ENCODE results near the gene TP53I11.

TP53I11 gene

DNA sequence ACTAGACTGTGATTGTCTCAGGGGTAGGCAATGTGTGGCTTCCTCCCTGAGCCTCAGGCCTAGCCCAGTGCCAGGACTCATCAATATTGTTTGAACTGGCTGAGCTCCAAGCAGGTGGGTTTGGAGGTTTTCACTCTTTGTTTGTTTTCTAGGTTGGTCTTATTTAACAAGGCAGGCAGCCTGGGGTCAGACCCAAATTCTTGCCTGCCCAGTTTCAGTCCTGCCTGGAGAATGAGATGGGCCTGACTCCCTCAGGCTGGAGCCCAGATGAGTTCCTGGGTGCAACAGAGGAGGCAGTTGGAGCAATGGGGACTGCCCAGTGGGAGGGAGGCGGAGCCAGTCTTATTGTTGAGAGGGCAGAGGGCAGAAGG is 28.3 kb upstream of the TP53I11 start:
- DNase-seq (ENCODE audit: low read depth in 1 of 2, low spot score in 1 of 2): no peak

DNA sequence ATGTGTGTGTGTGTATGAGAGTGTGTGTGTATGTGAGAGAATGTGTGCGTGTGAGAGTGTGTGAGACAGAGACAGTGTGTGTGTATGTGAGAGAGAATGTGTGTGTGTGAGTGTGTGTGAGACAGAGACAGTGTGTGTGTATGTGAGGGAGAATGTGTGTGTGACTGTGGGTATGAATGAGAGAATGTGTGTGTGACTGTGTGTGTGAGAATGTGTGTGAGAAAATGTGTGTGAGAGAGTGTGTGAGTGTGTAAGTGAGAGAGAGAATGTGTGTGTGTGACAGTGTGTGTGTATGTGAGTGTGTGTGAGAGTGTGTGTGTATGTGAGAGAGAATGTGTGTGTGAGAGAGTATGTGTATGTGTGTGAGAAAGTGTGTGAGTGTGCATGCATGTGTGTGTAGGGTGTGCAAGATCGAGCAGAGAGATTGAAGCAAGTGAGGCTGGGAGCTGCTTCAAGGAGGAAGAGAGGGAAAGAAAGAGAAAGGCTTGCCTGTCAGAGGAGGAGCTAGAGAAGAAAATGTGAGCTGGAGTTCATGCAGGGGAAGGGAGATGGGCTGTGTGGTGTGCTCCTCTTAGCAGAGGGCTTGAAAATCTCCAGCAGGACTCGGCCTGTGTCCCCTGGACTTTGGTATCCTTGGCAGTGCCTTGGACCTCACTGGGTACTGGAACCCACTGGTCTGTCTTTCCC is 27.7 kb upstream of the TP53I11 start:
- DNase-seq (ENCODE audit: low read depth in 1 of 2, low spot score in 1 of 2): no peak

DNA sequence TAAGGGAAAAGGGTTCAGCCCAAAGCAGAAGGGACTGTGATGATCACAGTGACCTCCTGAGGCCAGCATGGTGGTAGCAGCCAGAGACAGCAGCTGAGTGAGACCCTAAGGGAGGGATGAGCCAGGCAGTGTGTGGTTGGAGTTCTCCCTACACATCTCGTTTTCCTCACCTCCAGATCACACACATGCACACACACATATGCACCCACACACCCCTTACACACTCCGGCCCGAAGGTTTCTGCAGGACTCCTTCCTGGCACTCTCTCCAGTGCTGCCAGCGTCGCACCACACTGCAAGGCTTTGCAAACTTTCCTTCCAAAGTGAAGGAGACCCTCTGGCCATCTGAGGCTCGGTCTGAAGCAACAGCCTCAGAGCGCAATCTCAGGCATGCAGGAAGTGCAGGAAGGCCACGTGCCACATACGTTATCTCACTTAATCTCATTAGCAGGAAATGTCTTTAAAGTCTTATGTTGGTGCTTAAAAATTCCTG is 26.9 kb upstream of the TP53I11 start:
- DNase-seq (ENCODE audit: low read depth in 1 of 2, low spot score in 1 of 2): no peak

DNA sequence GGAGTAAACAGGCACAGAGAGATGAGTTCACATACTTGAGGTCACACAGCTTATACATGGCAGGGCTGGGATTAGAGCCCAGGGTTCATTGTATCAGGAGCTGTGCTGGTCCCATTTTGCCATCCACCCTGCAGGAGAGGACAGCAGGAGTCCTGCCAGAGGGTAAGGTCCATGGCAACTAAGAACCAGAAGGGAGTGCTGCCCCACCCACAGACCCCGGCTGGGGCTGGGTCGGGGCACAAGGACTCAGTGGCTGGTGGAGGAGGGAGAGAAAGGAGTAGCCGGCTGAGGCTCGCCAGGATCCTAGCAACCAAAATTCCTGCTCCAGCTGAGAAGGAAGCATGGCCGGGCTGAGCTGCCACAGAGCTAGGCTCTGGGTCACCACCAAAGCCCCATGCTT is 25.9 kb upstream of the TP53I11 start:
- no peak for DNase-seq (ENCODE audit: low read depth in 1 of 2, low spot score in 1 of 2)

DNA sequence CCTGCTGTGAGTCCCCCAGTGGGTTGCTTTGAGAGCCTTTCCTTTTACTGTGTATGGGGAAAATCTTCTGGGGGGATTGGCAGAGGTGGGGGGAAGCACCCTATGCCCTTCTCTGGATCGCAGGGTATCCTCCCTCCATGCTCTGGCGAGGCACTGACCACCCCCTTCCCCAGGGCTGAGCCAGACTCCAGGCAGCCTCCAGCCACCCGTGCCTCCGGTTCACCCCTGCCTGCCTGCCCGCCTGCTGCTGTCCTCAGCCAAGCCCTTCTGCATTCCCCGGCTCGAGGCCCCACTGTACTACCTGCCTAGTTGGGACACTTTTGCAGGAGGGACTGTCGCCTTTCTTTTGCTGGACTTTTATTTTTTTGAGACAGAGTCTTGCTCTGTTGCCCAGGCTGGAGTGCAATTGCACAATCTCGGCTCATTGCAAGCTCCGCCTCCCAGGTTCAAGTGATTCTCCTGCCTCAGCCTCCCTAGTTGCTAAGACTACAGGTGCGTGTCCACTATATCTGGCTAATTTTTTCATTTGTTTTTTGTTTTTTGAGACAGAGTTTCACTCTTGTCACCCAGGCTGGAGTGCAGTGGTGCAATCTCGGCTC is 23.8 kb upstream of the TP53I11 start:
- no peak for DNase-seq (ENCODE audit: low read depth in 1 of 2, low spot score in 1 of 2)

DNA sequence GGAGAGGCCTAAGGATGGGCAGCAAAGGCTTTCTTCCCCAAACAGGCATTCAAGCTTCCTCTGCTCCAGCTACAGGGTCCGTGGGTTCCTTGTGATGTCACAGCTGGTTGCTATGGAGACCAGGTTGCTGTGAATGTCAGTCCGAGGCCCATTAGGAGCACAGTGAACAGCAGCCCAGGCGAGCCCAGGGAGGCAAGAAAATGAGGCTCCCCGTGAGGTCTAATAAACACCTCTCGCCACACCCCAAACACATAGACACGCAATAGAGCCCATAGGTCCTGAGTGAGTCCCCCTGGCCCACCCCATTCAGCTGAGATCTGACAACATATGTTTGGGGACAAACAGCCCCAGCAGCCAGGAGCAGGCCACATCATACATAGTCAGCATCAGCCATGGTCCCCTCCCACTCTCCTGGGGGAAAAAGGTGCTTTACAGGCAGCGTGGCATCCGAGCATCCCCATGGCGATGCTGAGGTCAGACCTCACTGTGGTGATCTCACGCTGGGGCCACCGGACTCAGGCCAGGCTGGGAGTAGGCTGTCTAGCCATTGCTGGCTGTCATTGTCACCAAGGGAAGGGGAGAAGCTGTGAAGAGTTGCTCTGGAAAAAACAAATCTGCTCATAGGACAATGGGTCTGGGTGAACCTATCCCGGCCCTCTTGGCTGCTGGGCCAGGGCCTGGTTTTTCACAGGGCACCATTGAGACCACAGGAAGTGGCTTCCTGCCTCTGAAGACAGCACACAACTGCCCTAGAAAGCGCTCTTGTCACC is 23.1 kb upstream of the TP53I11 start:
- no peak for DNase-seq (ENCODE audit: low read depth in 1 of 2, low spot score in 1 of 2)

DNA sequence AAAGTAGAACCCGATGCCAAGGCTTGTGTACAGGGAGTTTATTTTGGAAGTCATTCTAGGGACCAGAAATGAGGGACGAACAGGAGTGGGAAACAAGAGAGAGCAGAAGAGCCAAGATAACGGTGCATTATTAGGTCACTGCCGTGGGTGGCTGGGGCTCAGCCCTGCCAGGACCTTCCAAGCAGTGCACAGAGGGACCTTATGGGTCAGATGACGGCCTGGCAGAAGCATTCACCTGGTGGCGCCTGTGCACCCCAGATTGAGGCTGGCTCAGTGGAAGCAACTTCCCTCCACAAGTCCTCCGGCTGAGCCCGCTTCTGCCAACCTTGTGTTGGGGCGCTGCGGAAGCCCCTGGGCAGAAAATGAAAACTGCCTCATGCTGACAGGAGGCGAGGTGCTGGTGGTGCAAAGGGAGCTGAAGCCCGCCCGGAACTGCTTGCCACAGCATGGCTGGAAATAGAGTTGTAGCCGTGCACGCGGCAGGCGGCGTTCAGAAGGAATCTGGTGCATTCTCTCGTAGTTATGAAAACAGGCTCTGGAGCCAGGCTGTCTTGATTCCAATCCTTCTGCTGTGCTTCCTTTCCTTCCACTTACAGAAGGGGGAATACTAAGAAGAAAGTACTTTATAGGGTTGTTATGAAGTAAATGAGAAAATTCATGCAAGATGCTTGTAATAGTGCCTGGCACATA is 22.2 kb upstream of the TP53I11 start:
- DNase-seq (ENCODE audit: low read depth in 1 of 2, low spot score in 1 of 2): no peak

DNA sequence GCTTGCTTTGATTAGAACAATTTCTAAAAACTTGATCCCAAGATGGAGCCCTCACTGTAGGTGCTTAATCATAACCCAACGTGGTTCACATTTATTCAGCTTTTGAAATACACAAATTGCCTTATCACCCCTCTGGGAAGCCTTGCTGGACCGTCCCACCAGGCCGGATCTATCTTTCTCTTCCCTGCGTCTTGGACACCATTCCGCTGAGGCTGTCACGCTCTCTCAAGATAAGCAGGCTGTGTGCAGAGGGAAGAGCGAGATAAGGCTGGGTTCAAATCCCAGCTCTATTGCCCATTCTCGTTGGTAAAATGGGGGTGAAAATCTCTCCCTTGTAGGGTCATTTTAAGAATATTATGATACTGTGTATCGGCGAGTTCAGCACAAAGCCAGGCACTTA is 20.5 kb upstream of the TP53I11 start:
- no peak for DNase-seq (ENCODE audit: low read depth in 1 of 2, low spot score in 1 of 2)

DNA sequence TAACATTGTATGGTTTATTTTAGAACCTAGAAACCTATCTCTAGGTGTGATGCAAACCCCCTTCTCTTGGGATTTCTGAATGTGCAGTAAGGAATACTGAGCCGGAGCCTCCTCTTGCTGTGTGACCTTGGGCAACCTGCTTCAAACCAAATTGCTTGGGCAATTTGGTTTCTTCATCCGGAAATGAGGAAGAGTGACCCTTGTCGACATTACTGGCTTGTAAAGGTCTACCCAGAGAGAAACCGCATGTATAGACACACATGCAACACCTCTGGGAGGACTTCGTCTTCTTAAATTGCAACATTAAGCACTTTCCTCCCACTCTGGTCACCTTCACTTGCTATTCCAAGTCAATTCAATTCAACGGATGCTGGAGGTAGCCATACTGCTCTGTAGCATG is 19.6 kb upstream of the TP53I11 start:
- DNase-seq (ENCODE audit: low read depth in 1 of 2, low spot score in 1 of 2): no peak

DNA sequence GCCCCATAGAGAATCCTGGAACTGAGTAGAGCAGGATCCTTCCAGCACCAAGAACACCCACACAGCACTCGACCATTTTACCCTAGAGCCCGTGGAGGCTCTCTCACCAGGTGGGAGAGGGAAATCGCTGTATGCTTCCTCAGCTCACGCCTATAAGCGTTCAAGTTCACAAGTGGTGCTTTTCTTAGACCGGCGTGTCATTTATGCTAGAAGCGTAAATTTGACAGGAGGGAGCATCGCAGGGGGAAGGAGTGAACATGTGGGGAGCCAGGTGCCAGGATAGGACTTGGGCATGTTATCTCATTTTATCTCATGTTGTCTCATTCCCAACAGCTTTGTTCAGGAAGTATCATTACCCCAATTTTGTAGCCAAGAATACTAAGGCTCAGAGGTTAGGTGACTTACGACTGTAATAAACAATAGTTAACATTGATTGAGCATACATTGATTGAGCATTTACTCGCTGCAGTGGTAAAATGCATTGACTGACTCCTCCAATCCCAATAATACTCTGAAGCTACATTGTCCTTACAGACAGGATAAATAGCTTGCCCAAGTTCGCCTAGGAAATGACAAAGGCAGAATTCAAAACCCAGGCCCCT is 19.1 kb upstream of the TP53I11 start:
- no peak for DNase-seq (ENCODE audit: low read depth in 1 of 2, low spot score in 1 of 2)

DNA sequence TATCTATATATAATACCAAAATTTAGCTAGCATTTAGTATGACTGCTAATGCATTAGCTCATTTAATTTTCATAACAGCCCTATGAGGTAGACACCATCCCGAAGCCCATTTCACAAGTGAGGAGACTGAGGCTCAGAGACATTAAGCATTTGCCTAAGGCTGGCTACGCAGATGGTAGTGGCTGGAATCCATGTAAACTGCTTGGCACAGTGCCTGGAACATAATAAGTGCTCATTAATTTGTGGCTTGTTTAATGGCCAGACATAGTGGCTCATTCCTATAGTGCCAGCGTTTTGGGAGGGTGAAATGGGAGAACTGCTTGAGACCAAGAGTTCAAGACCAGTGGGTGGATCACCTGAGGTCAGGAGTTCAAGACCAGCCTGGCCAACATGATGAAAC is 17.8 kb upstream of the TP53I11 start:
- no peak for DNase-seq (ENCODE audit: low read depth in 1 of 2, low spot score in 1 of 2)

DNA sequence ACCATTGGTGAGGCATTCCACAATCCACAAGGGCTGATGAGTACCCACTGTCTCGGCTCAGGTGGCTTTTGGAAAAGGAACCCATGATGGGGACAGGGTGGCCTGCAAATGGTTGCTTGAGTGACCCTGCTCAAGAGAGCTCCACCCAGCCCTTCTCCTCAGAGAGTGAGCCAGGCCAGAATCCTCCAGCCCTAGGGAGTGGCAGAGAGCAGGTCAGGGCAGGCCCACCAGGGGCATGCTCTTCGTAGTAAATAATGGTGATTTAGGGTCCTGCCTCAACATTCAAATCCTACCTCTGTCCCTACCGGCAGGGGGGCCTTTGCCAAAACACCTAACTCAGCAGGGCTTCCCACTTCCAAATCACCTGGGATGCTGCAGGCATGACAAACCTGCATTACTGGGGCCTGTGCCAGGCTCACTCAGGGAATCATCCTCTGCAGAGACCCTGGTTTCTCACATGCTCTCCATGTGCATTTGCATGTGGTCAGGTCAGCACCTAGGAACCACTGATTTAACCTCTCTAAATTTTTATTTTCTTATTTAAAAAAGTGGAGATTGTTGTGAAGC is 17.3 kb upstream of the TP53I11 start:
- DNase-seq (ENCODE audit: low read depth in 1 of 2, low spot score in 1 of 2): no peak

DNA sequence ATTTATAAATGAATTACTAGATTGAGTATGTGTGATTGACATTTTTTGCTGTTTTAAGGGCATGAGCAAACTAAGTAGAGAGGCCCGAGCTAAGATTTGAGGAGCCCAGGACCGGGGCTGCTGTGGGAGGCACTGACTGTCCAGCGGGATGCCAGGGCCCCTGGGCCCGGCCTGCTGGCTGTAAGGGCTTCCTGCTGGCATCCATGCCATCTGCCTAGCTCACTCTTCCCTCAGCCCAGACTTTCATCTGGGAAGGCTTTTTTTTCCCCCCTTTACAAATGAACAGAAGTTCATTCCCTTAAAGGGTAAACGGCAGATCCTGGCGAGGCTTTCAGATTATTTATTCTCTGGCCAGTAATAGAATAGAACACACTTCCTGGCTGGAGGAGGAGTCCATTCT is 16.0 kb upstream of the TP53I11 start:
- DNase-seq (ENCODE audit: low read depth in 1 of 2, low spot score in 1 of 2): no peak

DNA sequence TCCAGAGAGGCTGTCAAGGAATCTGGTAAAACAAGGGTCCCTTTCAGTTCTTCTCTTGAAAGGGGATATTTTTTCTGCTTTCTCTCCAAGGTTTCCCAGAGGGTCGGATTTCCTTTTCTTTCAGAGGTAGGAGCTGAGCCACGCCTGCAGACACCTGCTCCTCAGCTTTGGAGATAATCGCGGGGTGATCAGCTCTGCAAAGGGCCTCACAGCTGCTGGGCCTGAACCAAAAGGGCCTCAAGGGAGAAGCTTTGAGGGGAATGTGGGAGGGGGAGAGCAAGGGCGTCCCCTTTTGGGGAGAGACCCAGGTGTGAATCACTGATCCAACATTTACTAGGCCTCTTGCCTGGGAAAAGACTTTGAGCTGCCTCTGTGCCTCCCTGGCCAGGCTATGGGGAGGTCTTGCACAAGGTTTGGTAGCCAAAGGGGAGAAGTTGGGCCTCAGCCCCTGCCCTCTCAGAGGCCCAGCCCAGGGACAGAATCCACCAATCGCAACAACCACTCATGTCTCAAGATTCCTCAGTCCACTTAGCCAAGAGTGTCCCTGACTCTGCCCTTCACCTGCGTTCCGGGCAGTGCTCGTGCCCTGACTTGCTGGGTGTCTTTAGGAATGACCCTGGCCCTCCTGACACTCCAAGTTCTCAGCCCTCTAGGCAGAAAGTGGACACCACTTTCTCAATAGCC is 14.0 kb upstream of the TP53I11 start:
- DNase-seq (ENCODE audit: low read depth in 1 of 2, low spot score in 1 of 2): no peak

DNA sequence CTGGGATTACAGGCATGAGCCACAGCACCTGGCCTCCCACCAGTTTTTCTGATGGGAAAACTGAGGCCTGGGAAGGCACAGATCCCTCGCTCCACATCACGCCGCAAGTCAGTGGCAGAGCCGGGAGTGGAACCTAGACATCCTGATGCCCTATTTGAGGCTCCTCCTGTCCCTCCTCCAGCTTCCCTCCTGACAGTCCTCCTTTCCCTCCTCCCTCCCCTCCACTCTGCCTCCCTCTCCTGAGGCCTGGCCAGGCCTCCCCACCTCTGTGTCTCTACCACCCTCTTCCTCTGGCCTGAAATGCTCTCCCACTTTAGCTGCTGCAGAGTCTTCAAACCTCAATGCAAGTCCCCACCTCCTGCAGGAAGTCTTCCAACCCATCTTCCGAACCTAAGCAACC is 13.3 kb upstream of the TP53I11 start:
- no peak for DNase-seq (ENCODE audit: low read depth in 1 of 2, low spot score in 1 of 2)

DNA sequence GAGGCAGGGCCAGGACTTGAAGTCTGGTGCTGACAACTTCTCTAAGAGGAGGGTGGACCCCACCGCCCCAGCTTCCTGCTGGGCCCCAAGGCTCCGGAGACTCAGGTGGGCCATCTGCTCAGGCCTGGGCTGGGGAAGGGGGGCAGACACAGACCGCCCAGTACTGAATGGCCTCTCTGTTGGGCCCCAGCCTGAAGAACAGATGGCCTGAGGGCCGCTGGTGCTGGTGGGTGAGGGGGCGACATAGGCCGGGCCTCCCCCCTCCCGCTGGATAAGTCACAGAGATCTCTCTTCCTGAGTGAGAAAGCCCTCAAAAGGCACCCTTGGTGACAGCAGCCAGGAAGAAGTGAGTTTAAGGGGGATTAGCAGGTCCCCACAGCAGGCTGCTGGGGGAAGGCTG is 12.5 kb upstream of the TP53I11 start:
- DNase-seq (ENCODE audit: low read depth in 1 of 2, low spot score in 1 of 2): no peak

DNA sequence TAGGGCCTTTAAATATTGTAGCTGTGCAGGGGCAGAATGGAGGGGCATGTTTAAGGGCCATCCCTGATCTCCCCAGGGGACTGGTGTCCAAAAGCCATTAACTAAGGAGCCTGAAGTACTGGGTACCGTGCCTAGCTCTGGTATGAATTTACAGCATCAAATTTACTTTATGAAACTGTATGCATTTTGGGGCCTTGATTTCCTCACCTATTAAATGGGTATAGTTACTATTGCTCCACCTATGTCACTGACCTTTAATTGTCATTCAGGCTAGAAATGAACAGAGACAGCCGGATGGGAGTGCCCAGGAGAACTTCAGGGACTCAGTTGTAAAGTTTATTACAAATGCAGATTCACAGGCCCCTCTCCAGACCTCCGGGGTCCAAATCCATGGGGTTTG is 11.8 kb upstream of the TP53I11 start:
- no peak for DNase-seq (ENCODE audit: low read depth in 1 of 2, low spot score in 1 of 2)

DNA sequence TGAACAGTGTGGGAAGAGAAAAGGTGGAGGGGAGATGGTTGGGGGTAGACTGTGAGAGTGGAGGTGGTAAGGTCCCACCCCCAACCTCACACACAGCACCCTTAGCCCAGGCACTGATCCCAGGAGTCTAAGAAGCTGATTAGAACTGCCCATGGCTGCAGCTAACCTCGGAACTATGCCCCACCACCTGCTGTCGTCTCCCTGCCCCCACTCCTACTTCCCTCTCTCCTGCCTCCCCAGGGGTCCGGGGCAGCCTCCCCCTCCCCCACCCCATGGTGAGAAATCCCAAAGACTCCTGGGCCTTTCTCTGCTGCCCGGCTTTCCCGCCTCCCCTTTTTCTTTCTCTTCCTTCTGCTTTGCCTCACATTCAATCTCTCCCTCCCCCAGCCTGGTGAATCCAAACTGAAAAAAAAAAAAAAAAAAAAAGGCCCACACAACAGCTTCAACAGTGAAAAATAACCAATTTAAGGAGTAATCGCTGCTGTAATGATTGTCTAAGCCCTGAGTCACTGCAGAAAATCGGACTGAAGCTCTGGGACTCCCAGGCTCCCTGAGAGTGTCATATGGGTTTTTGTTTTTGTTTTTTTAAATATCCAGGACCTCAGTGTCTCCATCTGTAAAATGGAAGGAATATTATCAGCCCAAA is 9.6 kb upstream of the TP53I11 start:
- no peak for DNase-seq (ENCODE audit: low read depth in 1 of 2, low spot score in 1 of 2)

DNA sequence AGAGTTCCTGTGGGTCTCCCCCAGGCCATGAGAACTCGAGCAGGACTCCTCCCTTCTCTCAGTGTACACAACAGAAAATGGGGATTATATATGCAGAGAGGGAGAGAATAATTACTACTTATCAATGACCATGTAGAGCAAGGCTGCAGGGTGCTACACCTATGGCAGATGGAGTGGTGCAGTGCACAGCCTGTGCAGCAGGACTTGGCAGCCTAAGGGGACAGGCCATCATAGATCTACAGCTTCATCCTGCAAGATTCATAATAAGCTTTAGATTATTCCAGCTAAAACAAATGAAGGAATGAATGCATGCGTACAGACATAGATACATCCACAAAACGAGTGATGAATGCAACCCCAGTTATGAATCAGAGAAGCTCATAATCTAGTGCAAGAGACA is 8.4 kb upstream of the TP53I11 start:
- no peak for DNase-seq (ENCODE audit: low read depth in 1 of 2, low spot score in 1 of 2)
